Uterus (tissue), 4 donors: Measurements from ENCODE around the gene CEP350. TPM values are rescaled to one million over a fixed set of nuclear protein-coding genes. Genes with fewer than 3 reads are reported as not detected.

ENCODE experiments used
- DNase-seq, 2 donors: peaks; one replicate each; pipeline ENCODE4 v3.0.0-alpha.2; 2019 to 2020
- H3K27ac ChIP-seq, 2 donors: fragments of 200-600 bp; sonication (generic); 1 replicate in 1 of 2; 2 replicates in 1 of 2; pipeline ENCODE4 v1.5.1; 2016 to 2018
- H3K27me3 ChIP-seq, 2 donors: fragments of 200-600 bp; sonication (generic); one replicate each; pipeline ENCODE4 v1.5.1; 2018 to 2019; ENCODE audit warnings: control low read depth in 1 of 2
- H3K36me3 ChIP-seq, 2 donors: fragments of 200-600 bp; sonication (generic); one replicate each; pipeline ENCODE4 v1.5.1; 2019; ENCODE audit warnings: control low read depth in 1 of 2
- H3K4me1 ChIP-seq, 2 donors: fragments of 200-600 bp; sonication (generic); one replicate each; pipeline ENCODE4 v1.5.1; 2018 to 2019; ENCODE audit warnings: control low read depth in 1 of 2
- H3K4me3 ChIP-seq, 2 donors: fragments of 200-600 bp; sonication (generic); 1 replicate in 1 of 2; 2 replicates in 1 of 2; pipeline ENCODE4 v1.5.1; 2018 to 2019; ENCODE audit warnings: mild to moderate bottlenecking in 1 of 2
- H3K9me3 ChIP-seq, 2 donors: fragments of 200-600 bp; sonication (generic); one replicate each; pipeline ENCODE4 v1.5.1; 2019; ENCODE audit warnings: control low read depth in 1 of 2
- CTCF ChIP-seq, 4 experiments: fragments of 200-600 bp in 2 of 4; fragments of 450-650 bp in 2 of 4; sonication (generic) in 2 of 4; IDR thresholded peaks; one replicate each; pipeline ENCODE4 v1.5.1; 2016 to 2019; ENCODE audit warnings: antibody characterized with exemption in 4 of 4, mild to moderate bottlenecking in 2 of 4, moderate library complexity in 1 of 4
- POLR2A ChIP-seq, 2 donors: fragments of 450-650 bp; IDR thresholded peaks; one replicate each; pipeline ENCODE4 v1.6.1; 2016; ENCODE audit warnings: antibody characterized with exemption in 2 of 2, mild to moderate bottlenecking in 1 of 2, moderate library complexity in 1 of 2
- intact Hi-C: fragments of 100-400 bp; cut with DNase I; formaldehyde crosslinking; loops from one replicate; pipeline ENCODE4 v1.15.1; 2023; ENCODE audit warnings: low total_unique reads
- total RNA-seq, 4 donors: library from RNA; depleted of rRNA in 3 of 4; stranded (reverse); fragments of >200 nt in 3 of 4; gene quantifications; one replicate each; pipeline versions ENCODE4 v1.1.0 to v1.2.4, GENCODE V29; 2014 to 2023
- donor health status: DM: yes; HTN: yes; CAD: no.

The CEP350 gene
- total RNA-seq, 4 donors from 2014 or later = 28.5 to 97.3 (median 82.7) TPM

GRCh38 chr1:179926850-179927205 lies 27.8 kb upstream of the CEP350 start:
- Histone ChIP-seq H3K27me3 (no peaks in the 10 kb centered on the region), H3K4me1 (no peaks in the 10 kb centered on the region), H3K36me3 (no peaks in the 10 kb centered on the region), H3K4me3 (no peak overlapping the region), H3K27ac (no peak overlapping the region), H3K9me3 (no peaks in the 10 kb centered on the region)
- no peak for DNase-seq
- TF ChIP-seq CTCF (IDR thresholded peaks at IDR 0.05) (no peak), POLR2A (IDR thresholded peaks at IDR 0.05) (no peak)
- intact Hi-C loops = no loop called here

- Histone ChIP-seq H3K27me3 (no peaks in the 10 kb centered on the region), H3K4me3 (no peak overlapping the region), H3K27ac (no peak overlapping the region), H3K36me3 (no peaks in the 10 kb centered on the region), H3K9me3 (no peaks in the 10 kb centered on the region), H3K4me1 (no peaks in the 10 kb centered on the region)
- TF ChIP-seq POLR2A (IDR thresholded peaks at IDR 0.05) (no peak), CTCF (IDR thresholded peaks at IDR 0.05) (no peak)
- intact Hi-C loops = no loop called here
- DNase-seq = no peak
Observed at GRCh38 chr1:179929955-179930798, 24.4 kb upstream of the CEP350 start.

- intact Hi-C loops = no loop called here
- TF ChIP-seq POLR2A (IDR thresholded peaks at IDR 0.05) = no peak
- no peak for TF ChIP-seq CTCF (IDR thresholded peaks at IDR 0.05)
Observed at GRCh38 chr1:179930867-179931266, 23.7 kb upstream of the CEP350 start.

GRCh38 chr1:179933219-179933618 lies 21.4 kb upstream of the CEP350 start:
- Histone ChIP-seq H3K4me1 (no peaks in the 10 kb centered on the region), H3K36me3 (no peaks in the 10 kb centered on the region), H3K27ac (no peak overlapping the region), H3K27me3 (no peaks in the 10 kb centered on the region), H3K4me3 (no peak overlapping the region), H3K9me3 (no peaks in the 10 kb centered on the region)
- intact Hi-C loops = no loop called here
- no peak for TF ChIP-seq CTCF (IDR thresholded peaks at IDR 0.05)
- no peak for TF ChIP-seq POLR2A (IDR thresholded peaks at IDR 0.05)
- no peak for DNase-seq

More at GRCh38 chr1:179930867-179931266, 23.7 kb upstream of the CEP350 start:
- H3K4me1 ChIP-seq = no peaks in the 10 kb centered on the region
- no peaks in the 10 kb centered on the region for H3K27me3 ChIP-seq
- H3K9me3 ChIP-seq = no peaks in the 10 kb centered on the region
- no peak overlapping the region for H3K4me3 ChIP-seq
- H3K36me3 ChIP-seq = no peaks in the 10 kb centered on the region
- no peak overlapping the region for H3K27ac ChIP-seq
- DNase-seq = no peak

GRCh38 chr1:179935909-179936496 lies 18.6 kb upstream of the CEP350 start:
- Histone ChIP-seq H3K9me3 (no peaks in the 10 kb centered on the region), H3K27ac (no peak overlapping the region), H3K27me3 (no peaks in the 10 kb centered on the region), H3K4me3 (no peak overlapping the region), H3K4me1 (no peaks in the 10 kb centered on the region), H3K36me3 (no peaks in the 10 kb centered on the region)
- no peak for TF ChIP-seq POLR2A (IDR thresholded peaks at IDR 0.05)
- no peak for TF ChIP-seq CTCF (IDR thresholded peaks at IDR 0.05)
- DNase-seq = no peak
- intact Hi-C loops = no loop called here
